ENCODE results near the gene CENPB. TPM values are rescaled to one million over a fixed set of nuclear protein-coding genes. Genes with fewer than 3 reads are reported as not detected.

The CENPB gene
- total RNA-seq, 2 experiments from 2014 or later, result 34.8 to 39.1 TPM

DNA sequence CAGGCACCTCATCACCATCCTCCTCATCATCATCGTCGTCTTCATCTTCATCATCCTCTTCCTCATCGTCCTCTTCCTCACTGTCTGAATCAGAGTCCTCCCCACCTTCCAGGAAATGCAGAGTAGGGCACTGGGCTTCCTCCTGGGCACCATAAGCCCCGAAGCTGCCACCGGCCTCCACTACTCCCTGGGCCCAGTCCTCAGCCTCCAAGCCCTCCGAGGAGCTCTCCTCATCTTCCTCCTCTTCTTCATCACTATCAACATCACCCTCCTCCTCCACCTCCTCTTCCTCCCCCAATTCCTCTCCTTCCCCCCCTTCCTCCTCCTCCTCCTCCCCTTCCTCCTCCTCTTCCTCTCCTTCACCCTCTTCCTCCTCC lies 1.7 kb downstream of the CENPB start:
- peaks cover 15% of the 10 kb centered on the region; the same call in 1 of the 2 replicates for H3K79me2 ChIP-seq (ENCODE audit: insufficient read depth, low read depth, low read length)
- H3K4me2 ChIP-seq (ENCODE audit: low read length), result peak overlapping the region; percentile 43
- no peaks in the 10 kb centered on the region for H3K9me3 ChIP-seq (ENCODE audit: low read length)
- H3K4me1 ChIP-seq (ENCODE audit: insufficient read depth, low read length, poor library complexity, severe bottlenecking), result peaks cover 38% of the 10 kb centered on the region
- no peak overlapping the region for H2AFZ ChIP-seq (ENCODE audit: low read length)
- BruUV-seq (replicated peaks), result no TSS peak
- no peak overlapping the region for H3K27ac ChIP-seq (ENCODE audit: low read depth, low read length, poor library complexity, severe bottlenecking)
- TF ChIP-seq, protein P1, sequence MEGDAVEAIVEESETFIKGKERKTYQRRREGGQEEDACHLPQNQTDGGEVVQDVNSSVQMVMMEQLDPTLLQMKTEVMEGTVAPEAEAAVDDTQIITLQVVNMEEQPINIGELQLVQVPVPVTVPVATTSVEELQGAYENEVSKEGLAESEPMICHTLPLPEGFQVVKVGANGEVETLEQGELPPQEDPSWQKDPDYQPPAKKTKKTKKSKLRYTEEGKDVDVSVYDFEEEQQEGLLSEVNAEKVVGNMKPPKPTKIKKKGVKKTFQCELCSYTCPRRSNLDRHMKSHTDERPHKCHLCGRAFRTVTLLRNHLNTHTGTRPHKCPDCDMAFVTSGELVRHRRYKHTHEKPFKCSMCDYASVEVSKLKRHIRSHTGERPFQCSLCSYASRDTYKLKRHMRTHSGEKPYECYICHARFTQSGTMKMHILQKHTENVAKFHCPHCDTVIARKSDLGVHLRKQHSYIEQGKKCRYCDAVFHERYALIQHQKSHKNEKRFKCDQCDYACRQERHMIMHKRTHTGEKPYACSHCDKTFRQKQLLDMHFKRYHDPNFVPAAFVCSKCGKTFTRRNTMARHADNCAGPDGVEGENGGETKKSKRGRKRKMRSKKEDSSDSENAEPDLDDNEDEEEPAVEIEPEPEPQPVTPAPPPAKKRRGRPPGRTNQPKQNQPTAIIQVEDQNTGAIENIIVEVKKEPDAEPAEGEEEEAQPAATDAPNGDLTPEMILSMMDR (conservative IDR thresholded peaks at IDR 0.05; ENCODE audit: low read length), result no peak
- no peak for TF ChIP-seq EZH2phosphoT487 (IDR thresholded peaks at IDR 0.05; ENCODE audit: borderline replicate concordance, low read depth, low read length)
- no peak overlapping the region for H3K4me3 ChIP-seq (ENCODE audit: low read depth, low read length, poor library complexity, severe bottlenecking)
- POLR2A ChIA-PET, result interaction anchor here (0.7 kb wide), 1 partner anchor 60 kb away, joined by 6 read pairs; no protein-coding TSS in a partner anchor
- CTCF ChIA-PET (ENCODE audit: unreplicated experiment), result no interaction called here
- intact Hi-C loops (cut with micrococcal nuclease; ENCODE audit: unreplicated experiment), result loop anchor here (5.0 kb wide), 1 partner anchor 68 kb away; no protein-coding TSS in a partner anchor
- no peaks in the 10 kb centered on the region; the same call in 1 of the 2 replicates for H3K36me3 ChIP-seq (ENCODE audit: insufficient read depth, low read length)
- H4K20me1 ChIP-seq (ENCODE audit: insufficient read depth, low read length), result no peaks in the 10 kb centered on the region; the same call in 1 of the 2 replicates
- no peak for DNase-seq (ENCODE audit: low spot score)
- H3K9me2 ChIP-seq (ENCODE audit: insufficient read depth, low read length), result no peaks in the 10 kb centered on the region

- Histone ChIP-seq H3K9me3 (ENCODE audit: low read length) (no peaks in the 10 kb centered on the region), H3K36me3 (ENCODE audit: insufficient read depth, low read length) (no peaks in the 10 kb centered on the region; the same call in 1 of the 2 replicates), H3K4me3 (ENCODE audit: low read depth, low read length, poor library complexity, severe bottlenecking) (no peak overlapping the region), H3K4me2 (ENCODE audit: low read length) (peak overlapping the region; percentile 43; the same call in 1 of the 2 replicates), H3K9me2 (ENCODE audit: insufficient read depth, low read length) (no peaks in the 10 kb centered on the region), H3K4me1 (ENCODE audit: insufficient read depth, low read length, poor library complexity, severe bottlenecking) (peaks cover 38% of the 10 kb centered on the region), H3K79me2 (ENCODE audit: insufficient read depth, low read depth, low read length) (peaks cover 15% of the 10 kb centered on the region; the same call in 1 of the 2 replicates), H2AFZ (ENCODE audit: low read length) (no peak overlapping the region), H4K20me1 (ENCODE audit: insufficient read depth, low read length) (no peaks in the 10 kb centered on the region; the same call in 1 of the 2 replicates), H3K27ac (ENCODE audit: low read depth, low read length, poor library complexity, severe bottlenecking) (no peak overlapping the region)
- TF ChIP-seq EZH2phosphoT487 (IDR thresholded peaks at IDR 0.05; ENCODE audit: borderline replicate concordance, low read depth, low read length), result no peak
- TF ChIP-seq, protein P1 (conservative IDR thresholded peaks at IDR 0.05; ENCODE audit: low read length), result no peak
- DNase-seq (ENCODE audit: low spot score), result no peak
- CTCF ChIA-PET (ENCODE audit: unreplicated experiment), result no interaction called here
- BruUV-seq (replicated peaks), result TSS peak; percentile 90
- POLR2A ChIA-PET, result interaction anchor here (0.7 kb wide), 1 partner anchor 61 kb away, joined by 6 read pairs; no protein-coding TSS in a partner anchor
- intact Hi-C loops (cut with micrococcal nuclease; ENCODE audit: unreplicated experiment), result loop anchor here (5.0 kb wide), 1 partner anchor 67 kb away; no protein-coding TSS in a partner anchor
Observed at GRCh38 chr20:3784216-3784853, 2.2 kb downstream of the CENPB start.
